Ovary (tissue), 10 donors: ENCODE measurements around the gene WNT8B. TPM values are rescaled to one million over a fixed set of nuclear protein-coding genes. Genes with fewer than 3 reads are reported as not detected.

ENCODE experiments used
- DNase-seq, 5 donors: peaks; one replicate each; pipeline ENCODE4 v3.0.0-alpha.2; 2019 to 2020
- H3K27ac ChIP-seq, 2 donors: fragments of 200-600 bp; one replicate each; pipeline versions ENCODE4 v1.5.1 to v1.8.0; 2019 to 2022
- H3K27me3 ChIP-seq: fragments of 200-600 bp; one replicate; pipeline ENCODE4 v1.8.0; 2022
- H3K36me3 ChIP-seq: fragments of 200-600 bp; sonication (generic); one replicate; pipeline ENCODE4 v1.5.1; 2019
- H3K4me1 ChIP-seq: one replicate; pipeline ENCODE4 v1.8.1; 2013; ENCODE audit warnings: mild to moderate bottlenecking, moderate library complexity; ENCODE audit not compliant: insufficient read depth
- H3K4me3 ChIP-seq: fragments of 200-600 bp; sonication (generic); one replicate; pipeline ENCODE4 v1.5.1; 2017
- H3K9me3 ChIP-seq, 2 donors: fragments of 200-600 bp in 1 of 2; sonication (generic) in 1 of 2; one replicate each; pipeline versions ENCODE4 v1.5.1 to v1.8.1; 2013 to 2019; ENCODE audit warnings: mild to moderate bottlenecking in 1 of 2, moderate library complexity in 1 of 2
- CTCF ChIP-seq, 3 donors: fragments of 450-650 bp in 2 of 3; fragments of 200-600 bp in 1 of 3; IDR thresholded peaks; one replicate each; pipeline versions ENCODE4 v1.5.1 to v1.8.0; 2016 to 2022; ENCODE audit warnings: antibody characterized with exemption in 3 of 3, mild to moderate bottlenecking in 1 of 3
- EP300 ChIP-seq: sonication (generic); formaldehyde crosslinking; IDR thresholded peaks from one replicate; pipeline ENCODE4 v1.6.1; 2017; ENCODE audit warnings: antibody characterized with exemption
- POLR2A ChIP-seq: fragments of 450-650 bp; IDR thresholded peaks from one replicate; pipeline ENCODE4 v1.6.1; 2017; ENCODE audit warnings: antibody characterized with exemption, mild to moderate bottlenecking, moderate library complexity
- WGBS, 3 donors: extraction: QIAGEN DNeasy Blood & Tissue Kit in 1 of 3; methylation state at CpG; one replicate each; pipeline versions ENCODE4 v1.1.5 to v1.1.7; 2013 to 2017; 5-methylcytosine and 5-hydroxymethylcytosine counted together
- intact Hi-C, 4 donors: fragments of 100-400 bp; cut with DNase I; formaldehyde crosslinking; loops; one replicate each; pipeline versions ENCODE4 v1.11.0 to v1.15.1; 2022 to 2023
- long read RNA-seq, 3 donors: library from polyadenylated mRNA in 2 of 3; unstranded in 2 of 3; transcript quantifications; one replicate each; pipeline ENCODE4 v2.0.0 and lab custom pipeline, GENCODE V29; 2021 to 2026
- polyA plus RNA-seq, 2 donors: library from polyadenylated mRNA; stranded (reverse); fragments of 200-250 nt in 1 of 2; fragments of 350-450 nt in 1 of 2; fragmentation: Illumina TruSeq in 1 of 2; extraction: RNeasy Lipid Tissue Mini Kit (QIAGEN cat#74804) in 1 of 2; gene quantifications; one replicate each; pipeline ENCODE4 v1.2.3, GENCODE V29; 2013 to 2014
- total RNA-seq, 7 donors: library from RNA; depleted of rRNA in 2 of 7; stranded (reverse); fragments of >200 nt in 2 of 7; fragmentation: NEBNext Ultra II Directional in 3 of 7; extraction: Animal tissue kit (Norgen Biotek cat#: 25700) in 3 of 7; gene quantifications; one replicate each; pipeline versions ENCODE4 v1.1.0 to v1.2.4, GENCODE V29; 2016 to 2023
- donor health status: DM: no; HTN: no; CAD: no; lungs with moderate emphysema.
- donor health status: DM: no; HTN: no; CAD: no.
- donor health status: Bipolar disorder and iron deficiency.
- donor health status: DM: yes; HTN: yes; CAD: no.
- donor health status: DM: no; HTN: no; CAD: no.
- donor health status: DM: yes; HTN: yes; CAD: no.

The WNT8B gene
- under 1 TPM in 3 of 7 donors, not detected in 4; 0.13 to 0.36 (median 0.34) TPM for total RNA-seq
- polyA plus RNA-seq = under 1 TPM in 1 of 2 donors, not detected in 1; 0.06 TPM
- long read RNA-seq, donor 1 = 0 reads
- long read RNA-seq, donor 2, partial matches to known transcripts = 256 of 515 reads
- long read RNA-seq, donor 2, other reads (novel, unspliced or antisense) = 256 of 515 reads
- long read RNA-seq, donor 3 = 0 reads

- Histone ChIP-seq H3K27ac (no peak within 1 kb of the TSS), H3K36me3 (no peaks in the 10 kb centered on the region), H3K4me3 (no peak within 1 kb of the TSS), H3K4me1 (no peaks in the 10 kb centered on the region), H3K27me3 (no peaks in the 10 kb centered on the region), H3K9me3 (no peaks in the 10 kb centered on the region)
- no peak for TF ChIP-seq POLR2A
- TF ChIP-seq EP300 = no peak
- no peak for TF ChIP-seq CTCF (IDR thresholded peaks at IDR 0.05)
- intact Hi-C loops = no loop called here
- DNase-seq = no peak
- 49 to 54% (median 50%) methylated on average over 4 of the region's 4 CpGs for WGBS, 3 donors
Measured at GRCh38 chr10:100462709-100463108, at the start of gene WNT8B. Gene WNT8B (plus strand): TSS chr10:100463009. CDS start chr10:100463169, 160 bp downstream.

GRCh38 chr10:100413173-100413572 is 49.6 kb upstream of the WNT8B start:
- no peak overlapping the region for H3K27ac ChIP-seq
- H3K36me3 ChIP-seq = no peaks in the 10 kb centered on the region
- 69 to 74% (median 71%) methylated on average over 3 of the region's 3 CpGs for WGBS, 3 donors
- TF ChIP-seq POLR2A = no peak
- no peak for TF ChIP-seq CTCF (IDR thresholded peaks at IDR 0.05)
- TF ChIP-seq EP300 = no peak
- no peaks in the 10 kb centered on the region for H3K27me3 ChIP-seq
- intact Hi-C loops = no loop called here
- H3K4me1 ChIP-seq = no peaks in the 10 kb centered on the region
- H3K4me3 ChIP-seq = no peak overlapping the region
- DNase-seq = no peak
- no peaks in the 10 kb centered on the region for H3K9me3 ChIP-seq

- Histone ChIP-seq H3K36me3 (no peaks in the 10 kb centered on the region), H3K4me1 (peaks cover 1% of the 10 kb centered on the region), H3K4me3 (no peak overlapping the region), H3K27me3 (no peaks in the 10 kb centered on the region), H3K27ac (no peak overlapping the region), H3K9me3 (no peaks in the 10 kb centered on the region)
- WGBS, 3 donors = 87 to 91% (median 91%) methylated on average over 4 of the region's 4 CpGs
- intact Hi-C loops = no loop called here
- no peak for DNase-seq
- TF ChIP-seq CTCF (IDR thresholded peaks at IDR 0.05) (no peak), EP300 (no peak), POLR2A (no peak)
Measured at GRCh38 chr10:100419911-100420449, 42.8 kb upstream of the WNT8B start.

- intact Hi-C loops = no loop called here
- no peak for TF ChIP-seq POLR2A
- TF ChIP-seq EP300 = no peak
- no peak overlapping the region for H3K27ac ChIP-seq
- H3K36me3 ChIP-seq = no peaks in the 10 kb centered on the region
- H3K4me1 ChIP-seq = peaks cover 3% of the 10 kb centered on the region
- H3K9me3 ChIP-seq = no peaks in the 10 kb centered on the region
- no peaks in the 10 kb centered on the region for H3K27me3 ChIP-seq
- H3K4me3 ChIP-seq = no peak overlapping the region
- no peak for DNase-seq
- WGBS, 3 donors = 93 to 97% (median 96%) methylated on average over 2 of the region's 2 CpGs
Measured at GRCh38 chr10:100427374-100427773, 35.4 kb upstream of the WNT8B start.
